GM19035 (cell line): Measurements from ENCODE around the gene DCAF5.

Source experiments
- ATAC-seq: cut with Tn5 transposase; IDR thresholded peaks from one replicate; pipeline ENCODE4 v1.9.1; 2021; ENCODE audit not compliant: unreplicated experiment

The DCAF5 gene

GRCh38 chr14:69149461-69150244 lies 3.3 kb downstream of the DCAF5 start:
- ATAC-seq: no peak

DNA sequence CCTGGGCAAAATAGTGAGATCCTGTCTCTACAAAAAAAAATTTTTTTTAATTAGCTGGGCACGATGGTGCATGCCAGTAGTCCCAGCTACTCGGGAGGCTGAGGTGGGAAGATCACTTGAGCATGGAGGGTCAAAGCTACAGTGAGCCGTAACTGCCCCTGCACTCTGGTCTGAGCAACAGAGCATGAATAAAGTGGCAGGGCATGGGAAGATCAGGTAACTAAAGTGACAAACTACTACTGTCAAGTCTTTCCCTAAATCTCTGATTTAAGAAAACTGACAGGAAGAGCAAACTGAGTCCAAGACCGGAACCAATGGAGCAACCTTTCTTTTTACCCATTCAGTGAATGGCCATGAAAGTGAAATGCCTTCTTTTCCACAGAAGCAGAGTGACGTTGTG lies 10.8 kb downstream of the DCAF5 start:
- ATAC-seq: no peak

GRCh38 chr14:69141550-69141949 lies 11.4 kb downstream of the DCAF5 start:
- ATAC-seq: no peak

- no peak for ATAC-seq
These were observed 13.2 kb downstream of the DCAF5 start for GRCh38 chr14:69139743-69140142.

DNA sequence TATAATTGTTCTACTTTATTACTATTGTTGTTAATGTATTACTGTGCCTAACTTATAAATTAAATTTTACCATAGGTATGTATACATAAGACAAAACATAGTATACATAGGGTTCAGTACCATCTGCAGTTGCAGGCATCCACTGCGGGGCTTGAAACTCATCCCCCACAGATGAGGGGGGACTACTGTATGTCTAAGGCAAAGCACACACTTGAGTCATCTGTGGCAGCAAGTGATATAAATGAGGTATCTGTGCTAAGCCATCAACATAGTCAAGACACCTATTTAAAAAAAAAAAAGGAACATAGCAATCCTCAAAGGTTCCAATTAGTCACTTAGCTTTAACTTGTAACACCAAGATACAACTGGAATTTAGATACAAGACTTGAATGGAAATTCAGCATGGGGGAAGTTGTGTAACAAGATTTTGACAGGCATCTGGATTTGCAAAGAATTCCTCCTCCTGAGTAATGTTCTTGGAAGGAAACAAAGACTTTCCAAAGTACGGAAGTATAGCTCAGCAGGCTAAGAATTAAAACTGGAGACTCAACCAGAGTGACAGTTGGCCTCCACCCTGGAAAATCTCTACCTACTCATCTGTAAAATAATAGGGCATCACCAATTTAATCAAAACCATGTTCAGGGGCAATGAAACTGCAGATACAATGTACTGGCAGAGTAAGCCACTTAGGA lies 14.9 kb downstream of the DCAF5 start:
- ATAC-seq: no peak

DNA sequence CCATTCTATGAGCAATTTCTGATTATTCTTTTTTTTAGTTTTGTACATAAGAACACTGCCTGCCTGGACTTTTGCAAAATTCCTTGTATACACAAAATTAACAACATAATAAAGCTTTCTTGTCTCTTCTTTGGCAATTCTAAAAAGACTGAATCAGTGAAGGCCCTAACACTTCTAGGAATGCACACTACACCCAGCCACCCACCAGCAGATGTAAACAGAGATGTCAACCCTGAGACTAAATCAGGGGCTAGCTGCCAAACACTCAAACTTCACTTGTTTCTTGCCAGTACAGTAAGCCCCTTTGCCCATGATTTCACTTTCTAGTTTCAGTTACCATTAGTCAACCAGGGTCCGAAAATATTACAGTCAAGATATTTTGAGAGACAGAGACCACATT lies 15.5 kb downstream of the DCAF5 start:
- no peak for ATAC-seq

- no peak for ATAC-seq
These were observed 17.8 kb downstream of the DCAF5 start for GRCh38 chr14:69135133-69135532.

GRCh38 chr14:69133206-69134125 lies 19.5 kb downstream of the DCAF5 start:
- no peak for ATAC-seq

DNA sequence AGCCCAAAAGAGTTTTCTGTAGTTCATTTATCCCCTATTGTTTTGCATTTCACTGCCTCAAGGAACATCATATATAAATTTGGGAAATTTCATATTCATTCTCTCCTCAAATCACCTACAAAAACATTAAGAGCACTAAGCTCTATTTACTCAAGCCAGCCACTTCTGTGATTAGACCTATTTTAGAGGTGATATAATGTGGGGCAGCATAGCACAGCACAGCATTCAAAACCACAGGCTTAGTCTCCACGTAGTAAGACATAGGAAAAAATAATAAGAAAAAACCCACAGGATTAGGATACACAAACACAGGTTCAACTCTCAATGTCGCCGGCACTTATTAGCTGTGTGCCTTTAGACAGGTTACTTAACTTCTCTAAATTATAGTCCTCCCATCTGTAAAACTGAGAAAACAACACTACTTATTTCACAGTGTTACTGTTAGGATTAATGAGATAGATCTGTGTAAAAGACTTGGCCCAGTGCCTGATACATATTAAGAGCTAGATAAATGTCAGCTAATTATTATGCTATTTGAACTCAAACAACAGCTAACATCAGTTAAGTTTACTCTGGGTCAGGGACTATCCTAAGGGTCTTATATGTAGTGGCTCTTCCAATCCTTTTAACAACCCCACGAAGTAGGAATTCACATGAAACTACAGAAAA lies 20.3 kb downstream of the DCAF5 start:
- ATAC-seq: no peak

- ATAC-seq: no peak
These were observed 21.7 kb downstream of the DCAF5 start for GRCh38 chr14:69131176-69131575.

GRCh38 chr14:69129264-69129880 lies 23.5 kb downstream of the DCAF5 start:
- ATAC-seq: peak; percentile 67

- ATAC-seq: no peak
These were observed 34.6 kb downstream of the DCAF5 start for GRCh38 chr14:69118305-69118704.

DNA sequence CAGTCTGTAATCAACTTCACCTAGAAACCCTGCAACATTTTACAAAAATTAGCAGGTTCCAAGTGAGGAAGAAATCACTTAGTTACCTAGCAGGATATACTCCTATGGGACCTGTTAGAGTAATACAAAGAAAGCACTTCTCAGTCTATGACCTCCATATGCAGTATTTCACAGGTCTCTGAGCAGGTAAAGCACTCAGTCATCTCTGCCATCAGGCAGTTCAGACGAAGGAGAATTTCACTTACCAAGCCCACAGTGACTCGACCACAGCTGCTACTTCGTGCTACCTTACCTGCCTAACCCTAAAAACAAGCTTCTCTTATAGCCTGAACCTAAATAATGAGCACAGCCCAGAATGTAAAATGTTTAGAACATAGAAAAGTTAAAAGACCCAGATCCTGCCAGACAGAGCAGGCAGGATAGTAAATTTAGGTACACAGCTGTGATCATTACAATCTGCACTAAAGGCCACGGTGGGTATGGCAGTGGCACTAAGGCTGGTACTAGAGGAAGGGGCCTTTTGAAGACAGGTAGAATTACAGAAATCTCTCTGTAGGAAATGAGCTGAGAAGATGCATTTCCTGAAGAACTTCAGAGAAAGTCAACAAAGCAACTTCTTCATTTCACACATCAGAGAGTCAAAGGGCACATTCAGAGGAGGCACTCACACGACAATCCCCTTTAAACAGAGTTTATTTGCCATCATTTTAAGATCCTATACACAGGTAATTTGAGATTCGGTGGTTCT lies 35.7 kb downstream of the DCAF5 start:
- ATAC-seq: no peak

- no peak for ATAC-seq
These were observed 37.3 kb downstream of the DCAF5 start for GRCh38 chr14:69115407-69116185.

DNA sequence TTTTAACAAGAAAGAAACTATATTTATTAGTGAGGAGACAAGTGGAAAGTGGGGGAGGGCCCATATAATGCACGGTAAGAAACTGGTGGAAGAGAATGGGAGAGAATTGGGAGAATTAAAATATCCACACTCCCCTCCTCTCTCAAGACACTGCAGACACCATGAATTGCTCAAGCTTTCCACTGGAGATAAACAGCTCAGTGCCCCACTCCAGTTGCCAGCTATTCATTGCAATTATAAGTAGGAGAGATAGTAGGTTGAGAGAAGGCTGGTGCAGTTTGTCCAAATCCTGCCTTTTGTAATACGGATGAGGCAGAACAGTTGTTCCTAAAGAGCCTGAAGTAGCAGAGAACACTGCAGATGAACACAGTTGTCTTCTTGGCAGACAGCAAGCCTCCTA lies 38.2 kb downstream of the DCAF5 start:
- no peak for ATAC-seq

- no peak for ATAC-seq
These were observed 44.6 kb downstream of the DCAF5 start for GRCh38 chr14:69108358-69108757.

DNA sequence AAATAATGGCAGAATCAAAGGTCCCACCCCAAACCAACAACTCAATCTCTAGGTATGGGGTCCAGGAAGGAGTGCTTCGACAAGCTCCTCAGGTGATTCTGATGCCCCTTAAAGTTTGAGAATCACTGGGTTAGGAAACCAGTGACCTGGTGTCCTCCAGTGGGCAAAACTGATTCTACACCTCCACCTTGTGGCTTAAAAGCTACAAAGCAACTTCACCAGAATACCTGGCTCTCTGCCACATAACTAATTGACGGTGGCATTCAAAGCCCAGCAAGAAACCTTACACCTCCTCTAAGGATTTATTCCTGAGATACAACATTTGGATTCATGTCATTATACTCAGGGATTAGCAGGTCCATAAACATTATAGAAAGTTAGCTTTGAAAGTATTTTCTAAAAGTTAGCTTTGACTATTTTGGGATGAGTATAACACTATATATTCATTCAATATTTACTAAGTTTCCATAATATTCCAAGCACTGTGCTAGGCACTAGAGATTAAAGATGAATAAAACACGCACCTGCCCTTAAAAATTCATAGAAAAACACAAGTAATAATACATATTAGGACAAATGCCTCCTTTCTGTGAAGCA lies 45.4 kb downstream of the DCAF5 start:
- ATAC-seq: no peak

- no peak for ATAC-seq
These were observed 46.5 kb downstream of the DCAF5 start for GRCh38 chr14:69106451-69106850.

DNA sequence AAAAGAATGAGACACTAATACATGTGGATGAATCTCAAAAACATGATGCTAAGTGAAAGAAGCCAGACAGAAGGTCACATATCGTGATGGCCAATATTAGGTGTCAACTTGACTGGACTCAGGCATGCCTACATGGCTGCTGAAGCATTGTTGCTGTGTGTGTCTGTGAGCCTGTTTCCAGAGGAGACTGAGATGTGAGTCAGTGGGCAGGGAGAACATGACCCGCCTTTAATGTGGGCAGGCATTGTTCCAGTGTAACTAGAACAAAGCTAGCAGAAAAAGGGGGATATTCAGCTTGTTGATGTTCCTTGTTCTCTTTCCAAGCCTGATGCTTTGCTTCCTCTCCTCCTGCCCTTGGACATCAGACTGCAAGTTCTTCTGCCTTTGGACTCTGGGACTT lies 47.6 kb downstream of the DCAF5 start:
- ATAC-seq: no peak
